Measurements from ENCODE around the gene DNAJC13.

GRCh38 chr3:132456571-132456970 is 39.3 kb downstream of the DNAJC13 start:
- TF ChIP-seq, protein P1, sequence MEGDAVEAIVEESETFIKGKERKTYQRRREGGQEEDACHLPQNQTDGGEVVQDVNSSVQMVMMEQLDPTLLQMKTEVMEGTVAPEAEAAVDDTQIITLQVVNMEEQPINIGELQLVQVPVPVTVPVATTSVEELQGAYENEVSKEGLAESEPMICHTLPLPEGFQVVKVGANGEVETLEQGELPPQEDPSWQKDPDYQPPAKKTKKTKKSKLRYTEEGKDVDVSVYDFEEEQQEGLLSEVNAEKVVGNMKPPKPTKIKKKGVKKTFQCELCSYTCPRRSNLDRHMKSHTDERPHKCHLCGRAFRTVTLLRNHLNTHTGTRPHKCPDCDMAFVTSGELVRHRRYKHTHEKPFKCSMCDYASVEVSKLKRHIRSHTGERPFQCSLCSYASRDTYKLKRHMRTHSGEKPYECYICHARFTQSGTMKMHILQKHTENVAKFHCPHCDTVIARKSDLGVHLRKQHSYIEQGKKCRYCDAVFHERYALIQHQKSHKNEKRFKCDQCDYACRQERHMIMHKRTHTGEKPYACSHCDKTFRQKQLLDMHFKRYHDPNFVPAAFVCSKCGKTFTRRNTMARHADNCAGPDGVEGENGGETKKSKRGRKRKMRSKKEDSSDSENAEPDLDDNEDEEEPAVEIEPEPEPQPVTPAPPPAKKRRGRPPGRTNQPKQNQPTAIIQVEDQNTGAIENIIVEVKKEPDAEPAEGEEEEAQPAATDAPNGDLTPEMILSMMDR (IDR thresholded peaks at IDR 0.05 in 8 of 11, conservative IDR thresholded peaks at IDR 0.05 in 3 of 11), result no peak
- no peak for TF ChIP-seq POLR2A (IDR thresholded peaks at IDR 0.05)
- TF ChIP-seq POLR2AphosphoS5 (IDR thresholded peaks at IDR 0.05), result no peak
